Activated naive CD4-positive, alpha-beta T cell treated with anti-CD3 and anti-CD28 coated beads, Interleukin-2, amount 50 U/mL, for 72 hours (primary cell): ENCODE measurements around the gene YY1AP1. TPM values are rescaled to one million over a fixed set of nuclear protein-coding genes. Genes with fewer than 3 reads are reported as not detected.
"Not testable (repeated sequence)": the region's sequence is repeated elsewhere in the genome, so short reads cannot be mapped to it uniquely, and the experiment has no call there.

Source experiments
- ATAC-seq, 2 donors: fragments of 150-1000 bp; cut with Tn5 transposase; 2 replicates each; pipeline ENCODE4 v1.10.0; 2021; ENCODE audit warnings: mild to moderate bottlenecking in 2 of 2, moderate library complexity in 2 of 2
- DNase-seq, 2 donors: peaks; one replicate each; pipeline ENCODE4 v3.0.0; 2021 to 2022; ENCODE audit warnings: low spot score in 2 of 2
- H3K27ac Mint-ChIP-seq, 2 donors: one replicate each; pipeline ENCODE4 v1.8.0; 2022; ENCODE audit warnings: mild to moderate bottlenecking in 2 of 2, mixed read lengths in 2 of 2
- H3K36me3 Mint-ChIP-seq, 2 donors: one replicate each; pipeline ENCODE4 v1.8.0; 2022; ENCODE audit warnings: mixed read lengths in 2 of 2
- H3K9me3 Mint-ChIP-seq, 2 donors: one replicate each; pipeline ENCODE4 v1.8.0; 2022; ENCODE audit warnings: mixed read lengths in 2 of 2
- total RNA-seq, 2 donors: library from RNA; stranded (reverse); gene quantifications; one replicate each; pipeline ENCODE4 v1.2.3, GENCODE V29; 2022

Gene YY1AP1
- total RNA-seq, 2 donors from 2014 or later: 80.2 to 90.3 TPM

GRCh38 chr1:155669233-155670162 is 19.1 kb downstream of the YY1AP1 start:
- DNase-seq (no peak), ATAC-seq (no peak)
- Mint-ChIP-seq H3K36me3 (peaks cover 5 to 19% of the 10 kb centered on the region in 2 donors), H3K27ac (no peak overlapping the region), H3K9me3 (no peaks in the 10 kb centered on the region)

GRCh38 chr1:155661239-155661638 is 27.3 kb downstream of the YY1AP1 start:
- not testable (repeated sequence) for H3K9me3 Mint-ChIP-seq, H3K27ac Mint-ChIP-seq, DNase-seq, ATAC-seq
- H3K36me3 Mint-ChIP-seq: peaks cover 21 to 42% of the 10 kb centered on the region in 2 donors

GRCh38 chr1:155657463-155657862 is 31.1 kb downstream of the YY1AP1 start:
- H3K9me3 Mint-ChIP-seq: peaks cover 0 to 6% of the 10 kb centered on the region in 2 donors
- peak overlapping the region in 1 of 2 donors; percentile 63 for H3K27ac Mint-ChIP-seq
- ATAC-seq (no peak), DNase-seq (no peak)
- peaks cover 21 to 41% of the 10 kb centered on the region in 2 donors for H3K36me3 Mint-ChIP-seq

GRCh38 chr1:155652951-155653350 is 35.6 kb downstream of the YY1AP1 start:
- Mint-ChIP-seq H3K9me3 (no peaks in the 10 kb centered on the region), H3K36me3 (peaks cover under 1% of the 10 kb centered on the region in 2 donors), H3K27ac (no peak overlapping the region)
- ATAC-seq (no peak), DNase-seq (no peak)

GRCh38 chr1:155651861-155652661 is 36.5 kb downstream of the YY1AP1 start:
- ATAC-seq: no peak
- Mint-ChIP-seq H3K27ac (peak overlapping the region in 1 of 2 donors; percentile 7), H3K36me3 (no peaks in the 10 kb centered on the region), H3K9me3 (no peaks in the 10 kb centered on the region)
- DNase-seq: no peak

GRCh38 chr1:155650231-155650757 is 38.3 kb downstream of the YY1AP1 start:
- Mint-ChIP-seq H3K9me3 (no peaks in the 10 kb centered on the region), H3K36me3 (no peaks in the 10 kb centered on the region), H3K27ac (no peak overlapping the region)
- DNase-seq (no peak), ATAC-seq (no peak)

- H3K36me3 Mint-ChIP-seq: no peaks in the 10 kb centered on the region
- no peaks in the 10 kb centered on the region for H3K9me3 Mint-ChIP-seq
- ATAC-seq (no peak), DNase-seq (no peak)
- H3K27ac Mint-ChIP-seq: no peak overlapping the region
These were observed 38.9 kb downstream of the YY1AP1 start for GRCh38 chr1:155649676-155650075.

GRCh38 chr1:155648207-155649147 is 40.1 kb downstream of the YY1AP1 start:
- ATAC-seq: peak; percentile 47 to 78
- DNase-seq: no peak
- Mint-ChIP-seq H3K9me3 (no peaks in the 10 kb centered on the region), H3K36me3 (no peaks in the 10 kb centered on the region), H3K27ac (no peak overlapping the region)

GRCh38 chr1:155646307-155646706 is 42.3 kb downstream of the YY1AP1 start:
- Mint-ChIP-seq H3K27ac (no peak overlapping the region), H3K9me3 (peaks cover 9 to 11% of the 10 kb centered on the region in 2 donors), H3K36me3 (peaks cover 10 to 15% of the 10 kb centered on the region in 2 donors)
- ATAC-seq (no peak), DNase-seq (no peak)

- no peak for DNase-seq
- Mint-ChIP-seq H3K9me3 (peaks cover 9 to 11% of the 10 kb centered on the region in 2 donors), H3K36me3 (peaks cover 10 to 15% of the 10 kb centered on the region in 2 donors), H3K27ac (no peak overlapping the region)
- no peak for ATAC-seq
These were observed 42.9 kb downstream of the YY1AP1 start for GRCh38 chr1:155645648-155646047.

- Mint-ChIP-seq H3K36me3 (peaks cover 10 to 15% of the 10 kb centered on the region in 2 donors), H3K27ac (no peak overlapping the region), H3K9me3 (peaks cover 9 to 11% of the 10 kb centered on the region in 2 donors)
- no peak for DNase-seq
- ATAC-seq: no peak
These were observed 43.5 kb downstream of the YY1AP1 start for GRCh38 chr1:155645034-155645598.

- no peak overlapping the region for H3K27ac Mint-ChIP-seq
- H3K36me3 Mint-ChIP-seq: peaks cover 10 to 15% of the 10 kb centered on the region in 2 donors
- no peak for ATAC-seq
- peaks cover 9 to 11% of the 10 kb centered on the region in 2 donors for H3K9me3 Mint-ChIP-seq
- DNase-seq: no peak
These were observed 45.3 kb downstream of the YY1AP1 start for GRCh38 chr1:155643230-155643629.

GRCh38 chr1:155642559-155643180 is 45.9 kb downstream of the YY1AP1 start:
- H3K9me3 Mint-ChIP-seq: peaks cover 9 to 11% of the 10 kb centered on the region in 2 donors

GRCh38 chr1:155640367-155640766 is 48.2 kb downstream of the YY1AP1 start:
- no peak for DNase-seq
- ATAC-seq: no peak
- Mint-ChIP-seq H3K27ac (no peak overlapping the region), H3K36me3 (peaks cover 17 to 22% of the 10 kb centered on the region in 2 donors), H3K9me3 (peaks cover 9 to 11% of the 10 kb centered on the region in 2 donors)

More at GRCh38 chr1:155642559-155643180, 45.9 kb downstream of the YY1AP1 start:
- H3K36me3 Mint-ChIP-seq: peaks cover 10 to 15% of the 10 kb centered on the region in 2 donors
- not testable (repeated sequence) for H3K27ac Mint-ChIP-seq, ATAC-seq, DNase-seq
